Measurements from ENCODE around the gene LIME1. TPM values are rescaled to one million over a fixed set of nuclear protein-coding genes. Genes with fewer than 3 reads are reported as not detected.

The LIME1 gene
- total RNA-seq, 1 donor from 2014 or later = 8.1 TPM

GRCh38 chr20:63698739-63699465 is 37.6 kb upstream of the LIME1 start:
- H3K27me3 Mint-ChIP-seq (ENCODE audit: unreplicated experiment) = peaks cover 10% of the 10 kb centered on the region
- no peaks in the 10 kb centered on the region for H3K9me3 Mint-ChIP-seq (ENCODE audit: unreplicated experiment)
- H3K36me3 Mint-ChIP-seq (ENCODE audit: low read depth, unreplicated experiment) = peaks cover 1% of the 10 kb centered on the region
- H3K4me3 Mint-ChIP-seq (ENCODE audit: unreplicated experiment) = no peak overlapping the region
- DNase-seq (ENCODE audit: low spot score) = peak; percentile 4
- no peak overlapping the region for H3K27ac Mint-ChIP-seq (ENCODE audit: unreplicated experiment)
- TF ChIP-seq CTCF (IDR thresholded peaks at IDR 0.05; ENCODE audit: unreplicated experiment) = no peak
- peaks cover 4% of the 10 kb centered on the region for H3K4me1 Mint-ChIP-seq (ENCODE audit: unreplicated experiment)

- H3K27me3 Mint-ChIP-seq (ENCODE audit: unreplicated experiment) = peaks cover 10% of the 10 kb centered on the region
- no peaks in the 10 kb centered on the region for H3K9me3 Mint-ChIP-seq (ENCODE audit: unreplicated experiment)
- H3K4me3 Mint-ChIP-seq (ENCODE audit: unreplicated experiment) = no peak overlapping the region
- H3K36me3 Mint-ChIP-seq (ENCODE audit: low read depth, unreplicated experiment) = no peaks in the 10 kb centered on the region
- TF ChIP-seq CTCF (IDR thresholded peaks at IDR 0.05; ENCODE audit: unreplicated experiment) = no peak
- DNase-seq (ENCODE audit: low spot score) = no peak
- no peak overlapping the region for H3K27ac Mint-ChIP-seq (ENCODE audit: unreplicated experiment)
- H3K4me1 Mint-ChIP-seq (ENCODE audit: unreplicated experiment) = peaks cover 4% of the 10 kb centered on the region
Observed at GRCh38 chr20:63699466-63700198, 36.8 kb upstream of the LIME1 start.

- H3K27ac Mint-ChIP-seq (ENCODE audit: unreplicated experiment) = no peak overlapping the region
- no peak for DNase-seq (ENCODE audit: low spot score)
- no peak for TF ChIP-seq CTCF (IDR thresholded peaks at IDR 0.05; ENCODE audit: unreplicated experiment)
- peaks cover 6% of the 10 kb centered on the region for H3K36me3 Mint-ChIP-seq (ENCODE audit: low read depth, unreplicated experiment)
- peaks cover 14% of the 10 kb centered on the region for H3K27me3 Mint-ChIP-seq (ENCODE audit: unreplicated experiment)
- peak overlapping the region; percentile 31 for H3K4me3 Mint-ChIP-seq (ENCODE audit: unreplicated experiment)
- H3K4me1 Mint-ChIP-seq (ENCODE audit: unreplicated experiment) = peaks cover 4% of the 10 kb centered on the region
- no peaks in the 10 kb centered on the region for H3K9me3 Mint-ChIP-seq (ENCODE audit: unreplicated experiment)
Observed at GRCh38 chr20:63700199-63701050, 36.0 kb upstream of the LIME1 start.

- Mint-ChIP-seq H3K9me3 (ENCODE audit: unreplicated experiment) (no peaks in the 10 kb centered on the region), H3K4me3 (ENCODE audit: unreplicated experiment) (no peak overlapping the region), H3K36me3 (ENCODE audit: low read depth, unreplicated experiment) (peaks cover 11% of the 10 kb centered on the region), H3K27me3 (ENCODE audit: unreplicated experiment) (peaks cover 14% of the 10 kb centered on the region), H3K27ac (ENCODE audit: unreplicated experiment) (no peak overlapping the region), H3K4me1 (ENCODE audit: unreplicated experiment) (peaks cover 4% of the 10 kb centered on the region)
- TF ChIP-seq CTCF (IDR thresholded peaks at IDR 0.05; ENCODE audit: unreplicated experiment) = no peak
- no peak for DNase-seq (ENCODE audit: low spot score)
Observed at GRCh38 chr20:63701051-63701328, 35.5 kb upstream of the LIME1 start.

Measured in endothelial cell (in vitro differentiated cells).